ENCODE results near the gene NMT2. TPM values are rescaled to one million over a fixed set of nuclear protein-coding genes. Genes with fewer than 3 reads are reported as not detected.

Gene NMT2
- total RNA-seq, 2 donors from 2014 or later: 18.3 to 39.6 TPM

- no peak for DNase-seq (ENCODE audit: low spot score)
- Histone ChIP-seq H3K27me3 (replicated peaks; ENCODE audit: insufficient read depth) (no peaks in the 10 kb centered on the region), H3K36me3 (no peaks in the 10 kb centered on the region), H3K4me1 (replicated peaks) (no peaks in the 10 kb centered on the region), H3K9me3 (no peaks in the 10 kb centered on the region), H3K27ac (no peak overlapping the region), H3K4me3 (no peak overlapping the region)
- intact Hi-C loops (cut with DNase I): no loop called here
- TF ChIP-seq CTCF (IDR thresholded peaks at IDR 0.05) (no peak), POLR2A (IDR thresholded peaks at IDR 0.05) (no peak), POLR2AphosphoS5 (IDR thresholded peaks at IDR 0.05) (no peak)
- 61% methylated on average over 8 of the region's 8 CpGs for WGBS
Measured at GRCh38 chr10:15182540-15183207, 14.2 kb upstream of the NMT2 start.

- no peak for DNase-seq (ENCODE audit: low spot score)
- TF ChIP-seq POLR2AphosphoS5 (IDR thresholded peaks at IDR 0.05) (no peak), CTCF (IDR thresholded peaks at IDR 0.05) (no peak), POLR2A (IDR thresholded peaks at IDR 0.05) (no peak)
- H3K9me3 ChIP-seq: no peaks in the 10 kb centered on the region
- WGBS: 49% methylated on average over 2 of the region's 2 CpGs
- H3K27me3 ChIP-seq (replicated peaks; ENCODE audit: insufficient read depth): no peaks in the 10 kb centered on the region
- no peaks in the 10 kb centered on the region for H3K36me3 ChIP-seq
- no peak overlapping the region for H3K4me3 ChIP-seq
- no peak overlapping the region for H3K27ac ChIP-seq
- intact Hi-C loops (cut with DNase I): no loop called here
- no peaks in the 10 kb centered on the region for H3K4me1 ChIP-seq (replicated peaks)
Measured at GRCh38 chr10:15181576-15182156, 13.2 kb upstream of the NMT2 start.

- DNase-seq (ENCODE audit: low spot score): no peak
- no peaks in the 10 kb centered on the region for H3K27me3 ChIP-seq (replicated peaks; ENCODE audit: insufficient read depth)
- TF ChIP-seq POLR2A (IDR thresholded peaks at IDR 0.05) (no peak), POLR2AphosphoS5 (IDR thresholded peaks at IDR 0.05) (no peak), CTCF (IDR thresholded peaks at IDR 0.05) (no peak)
- H3K27ac ChIP-seq: no peak overlapping the region
- H3K9me3 ChIP-seq: no peaks in the 10 kb centered on the region
- H3K4me1 ChIP-seq (replicated peaks): no peaks in the 10 kb centered on the region
- intact Hi-C loops (cut with DNase I): no loop called here
- no peaks in the 10 kb centered on the region for H3K36me3 ChIP-seq
- no peak overlapping the region for H3K4me3 ChIP-seq
- WGBS: 83% methylated on average over 5 of the region's 5 CpGs
Measured at GRCh38 chr10:15180736-15181135, 12.2 kb upstream of the NMT2 start.

- no peak for TF ChIP-seq CTCF (IDR thresholded peaks at IDR 0.05)
- TF ChIP-seq POLR2AphosphoS5 (IDR thresholded peaks at IDR 0.05): no peak
- no peak for TF ChIP-seq POLR2A (IDR thresholded peaks at IDR 0.05)
- H3K27me3 ChIP-seq (replicated peaks; ENCODE audit: insufficient read depth): no peaks in the 10 kb centered on the region
- no peak overlapping the region for H3K27ac ChIP-seq
- intact Hi-C loops (cut with DNase I): no loop called here
- H3K36me3 ChIP-seq: no peaks in the 10 kb centered on the region
- no peak for DNase-seq (ENCODE audit: low spot score)
- no peaks in the 10 kb centered on the region for H3K4me1 ChIP-seq (replicated peaks)
- WGBS: 82% methylated on average over 3 of the region's 3 CpGs
- H3K9me3 ChIP-seq: no peaks in the 10 kb centered on the region
- H3K4me3 ChIP-seq: no peak overlapping the region
Measured at GRCh38 chr10:15176269-15176668, 7.8 kb upstream of the NMT2 start.

DNA sequence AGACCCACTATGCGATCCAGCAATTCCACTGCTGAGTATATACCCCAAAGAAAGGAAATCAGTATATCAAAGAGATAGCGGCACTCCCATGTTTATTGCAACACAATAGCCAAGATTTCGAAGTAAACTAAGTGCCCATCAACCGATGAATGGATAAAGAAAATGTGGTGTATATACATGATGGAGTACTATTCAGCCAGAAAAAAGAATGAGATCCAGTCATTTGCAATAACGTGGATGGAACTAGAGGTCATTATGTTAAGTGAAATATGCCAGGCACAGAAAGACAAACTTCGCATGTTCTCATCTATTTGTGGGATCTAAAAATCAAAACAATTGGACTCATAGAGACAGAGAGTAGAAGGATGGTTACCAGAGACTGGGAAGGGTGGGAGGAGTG, 7.1 kb upstream of the NMT2 start:
- Histone ChIP-seq H3K4me3 (no peak overlapping the region), H3K36me3 (no peaks in the 10 kb centered on the region), H3K27me3 (replicated peaks; ENCODE audit: insufficient read depth) (no peaks in the 10 kb centered on the region), H3K27ac (no peak overlapping the region), H3K9me3 (no peaks in the 10 kb centered on the region), H3K4me1 (replicated peaks) (no peaks in the 10 kb centered on the region)
- 89% methylated on average over 6 of the region's 6 CpGs for WGBS
- intact Hi-C loops (cut with DNase I): no loop called here
- TF ChIP-seq CTCF (IDR thresholded peaks at IDR 0.05): no peak
- no peak for TF ChIP-seq POLR2AphosphoS5 (IDR thresholded peaks at IDR 0.05)
- TF ChIP-seq POLR2A (IDR thresholded peaks at IDR 0.05): no peak
- DNase-seq (ENCODE audit: low spot score): no peak

Measured in prostate gland (tissue), 2 donors.